HepG2 (cell line): ENCODE data around the gene VPS25. TPM values are rescaled to one million over a fixed set of nuclear protein-coding genes. Genes with fewer than 3 reads are reported as not detected.

Source experiments
- CEBPB ChIP-seq: IDR thresholded peaks from 2 replicates; pipeline ENCODE4 v1.6.1; 2011; ENCODE audit warnings: low read depth, low read length, improper control_type of control experiment, borderline replicate concordance
- DR1 ChIP-seq: sonication (generic); formaldehyde crosslinking; IDR thresholded peaks from 2 replicates; pipeline ENCODE4 v1.8.0; 2021; ENCODE audit warnings: mild to moderate bottlenecking, missing genetic modification reagents, inconsistent platforms
- FOXJ3 ChIP-seq: sonication (generic); formaldehyde crosslinking; IDR thresholded peaks from 2 replicates; pipeline ENCODE4 v1.4.0; 2020; ENCODE audit warnings: missing genetic modification reagents, mild to moderate bottlenecking, borderline replicate concordance
- GMEB2 ChIP-seq: IDR thresholded peaks from 2 replicates; pipeline ENCODE4 v1.6.1; 2016; ENCODE audit warnings: missing biosample characterization, missing genetic modification reagents, low read depth
- HNF1B ChIP-seq: sonication (generic); formaldehyde crosslinking; IDR thresholded peaks from 2 replicates; pipeline ENCODE4 v1.5.1; 2020; ENCODE audit warnings: mild to moderate bottlenecking, moderate library complexity, missing genetic modification reagents
- HOXA3 ChIP-seq: sonication (generic); formaldehyde crosslinking; IDR thresholded peaks from 2 replicates; pipeline ENCODE4 v1.5.0; 2020; ENCODE audit warnings: missing genetic modification reagents
- ISX ChIP-seq: sonication (generic); formaldehyde crosslinking; conservative IDR thresholded peaks from 2 replicates; pipeline ENCODE4 v1.5.0; 2020; ENCODE audit warnings: missing genetic modification reagents
- LRRFIP1 ChIP-seq: sonication (generic); formaldehyde crosslinking; conservative IDR thresholded peaks from 2 replicates; pipeline ENCODE4 v1.4.0; 2020; ENCODE audit warnings: missing genetic modification reagents
- RBAK ChIP-seq: sonication (generic); formaldehyde crosslinking; IDR thresholded peaks from 2 replicates; pipeline ENCODE4 v1.5.1; 2020; ENCODE audit warnings: mild to moderate bottlenecking, missing genetic modification reagents
- SMAD3 ChIP-seq: sonication (generic); formaldehyde crosslinking; IDR thresholded peaks from 2 replicates; pipeline ENCODE4 v1.4.0; 2020; ENCODE audit warnings: missing genetic modification reagents
- STAT5B ChIP-seq: sonication (generic); formaldehyde crosslinking; IDR thresholded peaks from 2 replicates; pipeline ENCODE4 v1.4.0; 2020; ENCODE audit warnings: missing genetic modification reagents
- TBL1XR1 ChIP-seq: fragments of 150-350 bp; IDR thresholded peaks from 2 replicates; pipeline ENCODE4 v1.6.1; 2014; ENCODE audit warnings: borderline replicate concordance, low read length; ENCODE audit not compliant: partially characterized antibody
- TEAD3 ChIP-seq: optimal IDR thresholded peaks from 2 replicates; pipeline ENCODE3; 2016; ENCODE audit warnings: borderline replicate concordance
- ZNF207 ChIP-seq: fragments of 450-650 bp; IDR thresholded peaks from 2 replicates; pipeline ENCODE4 v1.6.1; 2016; ENCODE audit warnings: antibody characterized with exemption, borderline replicate concordance
- ZNF407 ChIP-seq: sonication (generic); formaldehyde crosslinking; IDR thresholded peaks from one replicate; pipeline ENCODE4 v1.5.1; 2020; ENCODE audit warnings: mild to moderate bottlenecking, missing genetic modification reagents; ENCODE audit errors: not compliant biosample characterization
- polyA plus RNA-seq, 8 experiments: library from polyadenylated mRNA; depleted of rRNA in 3 of 8; stranded (reverse) in 7 of 8; unstranded in 1 of 8; fragments of >200 nt; fragmentation: Illumina TruSeq in 4 of 8; extraction: Trizol in 4 of 8; gene quantifications; 2 replicates each; pipeline versions ENCODE4 v1.2.1 to v1.2.3, GENCODE V29; 2011 to 2016; ENCODE audit warnings: low read depth in 4 of 8, missing spikeins in 1 of 8, mixed read lengths in 1 of 8; ENCODE audit not compliant: insufficient read depth in 1 of 8
- total RNA-seq, 5 experiments: library from RNA; depleted of rRNA; stranded (reverse); fragments of >200 nt; fragmentation: Illumina TruSeq; extraction: Trizol; gene quantifications; 2 replicates each; pipeline ENCODE4 v1.2.3, GENCODE V29; 2016; ENCODE audit warnings: low read depth in 1 of 5

The VPS25 gene
- total and polyA plus RNA-seq, 2 of the 13 experiments (the other 11 are each of a cell fraction or from before 2014, with no cell fraction given) = 161 to 249 TPM

DNA sequence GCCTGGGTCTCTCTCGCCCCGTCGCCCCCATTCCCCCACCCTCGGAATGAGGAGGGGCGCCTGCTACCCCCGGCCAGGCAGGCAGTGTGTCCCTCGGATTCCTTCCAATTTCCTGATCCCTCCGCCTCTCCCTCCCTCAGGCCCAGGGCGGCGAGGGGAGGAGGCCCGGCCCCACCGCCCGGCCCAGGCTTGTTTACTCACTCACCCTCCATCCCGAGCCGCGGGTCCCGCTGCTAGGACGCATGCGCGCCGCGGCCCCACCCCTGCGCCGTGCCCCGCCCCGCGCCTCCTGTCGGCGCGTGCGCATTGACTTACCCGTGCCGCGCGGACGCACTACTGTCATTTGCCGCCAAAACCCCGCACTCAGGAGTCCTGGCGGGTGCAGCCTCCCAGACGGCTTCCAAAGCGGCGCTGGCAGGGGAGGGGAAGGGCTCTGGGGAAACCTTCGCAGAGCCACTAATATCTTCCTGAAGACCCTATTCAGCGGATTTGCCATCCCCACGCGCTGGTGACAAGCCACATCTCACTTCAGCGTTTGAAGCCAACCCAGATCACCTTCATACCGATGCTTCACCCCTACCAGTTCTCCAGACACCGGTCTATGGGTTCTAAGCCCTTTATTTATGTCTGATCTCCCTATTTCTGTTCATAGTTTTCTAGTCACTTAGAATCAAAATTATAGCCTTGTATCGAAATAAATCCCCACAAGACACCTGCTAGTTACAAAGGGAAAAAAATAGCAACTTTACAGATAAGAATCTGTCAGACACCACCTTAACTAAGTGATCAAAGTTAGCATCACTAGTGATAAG lies 28.2 kb upstream of the VPS25 start, which contains the start of gene EZH1 (continued):
- TF ChIP-seq GMEB2 (CRISPR knock-in tag) (peak; percentile 70), HOXA3 (CRISPR knock-in tag) (peak; percentile 83), ZNF407 (peak; percentile 6), ZNF207 (no peak), RBAK (CRISPR knock-in tag) (peak; percentile 48; the same call in 1 of the 2 replicates), DR1 (CRISPR knock-in tag) (peak; percentile 58), ISX (CRISPR knock-in tag) (peak; percentile 64; the same call in 1 of the 2 replicates), TBL1XR1 (peak; percentile 17), CEBPB (no peak), SMAD3 (CRISPR knock-in tag) (peak; percentile 62; the same call in 1 of the 2 replicates), LRRFIP1 (no peak), TEAD3 (CRISPR knock-in tag) (peak; percentile 66), FOXJ3 (CRISPR knock-in tag) (peak; percentile 12; the same call in 1 of the 2 replicates), HNF1B (CRISPR knock-in tag) (peak; percentile 81), STAT5B (CRISPR knock-in tag) (peak; percentile 39)
